GM18505 (cell line): ENCODE measurements around the gene OGG1.
A peak's percentile ranks its signal among the peaks of the same experiment; 100 is the strongest.

Experiments used
- ATAC-seq: cut with Tn5 transposase; IDR thresholded peaks from one replicate; pipeline ENCODE4 v1.9.1; 2021; ENCODE audit not compliant: unreplicated experiment
- POLR2A ChIP-seq: IDR thresholded peaks from 4 replicates; pipeline ENCODE4 v1.6.1; 2011; ENCODE audit warnings: borderline replicate concordance; ENCODE audit not compliant: insufficient read depth, insufficient read length; ENCODE audit errors: extremely low read depth

The OGG1 gene

DNA sequence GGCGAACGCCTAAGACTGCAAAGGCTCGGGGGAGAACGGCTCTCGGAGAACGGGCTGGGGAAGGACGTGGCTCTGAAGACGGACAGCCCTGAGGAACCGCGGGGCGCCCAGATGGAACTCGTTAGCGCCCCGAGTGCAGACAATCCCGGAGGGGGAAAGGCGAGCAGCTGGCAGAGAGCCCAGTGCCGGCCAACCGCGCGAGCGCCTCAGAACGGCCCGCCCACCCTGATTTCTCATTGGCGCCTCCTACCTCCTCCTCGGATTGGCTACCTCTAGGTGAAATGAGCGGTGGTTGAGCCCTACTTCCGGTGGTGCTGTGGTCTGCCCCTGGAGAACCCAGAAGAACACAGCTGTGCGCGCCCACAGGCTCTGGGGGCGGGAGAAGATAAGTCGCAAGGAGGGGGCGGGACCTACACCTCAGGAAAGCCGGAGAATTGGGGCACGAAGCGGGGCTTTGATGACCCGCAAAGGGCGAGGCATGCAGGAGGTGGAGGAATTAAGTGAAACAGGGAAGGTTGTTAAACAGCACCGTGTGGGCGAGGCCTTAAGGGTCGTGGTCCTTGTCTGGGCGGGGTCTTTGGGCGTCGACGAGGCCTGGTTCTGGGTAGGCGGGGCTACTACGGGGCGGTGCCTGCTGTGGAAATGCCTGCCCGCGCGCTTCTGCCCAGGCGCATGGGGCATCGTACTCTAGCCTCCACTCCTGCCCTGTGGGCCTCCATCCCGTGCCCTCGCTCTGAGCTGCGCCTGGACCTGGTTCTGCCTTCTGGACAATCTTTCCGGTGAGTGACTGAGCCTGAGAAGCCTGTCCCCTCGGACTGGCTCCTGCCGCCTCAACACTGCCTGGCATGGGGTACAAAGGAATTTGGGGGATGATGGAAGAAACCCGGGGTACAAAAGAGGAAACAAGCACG, at the start of gene OGG1:
Gene OGG1 (plus strand): TSS at position 308 of the 911 bp plus-strand sequence. CDS start 335 bp downstream, at position 643.
- peak; percentile 62 for TF ChIP-seq POLR2A
- peak; percentile 86 for ATAC-seq

DNA sequence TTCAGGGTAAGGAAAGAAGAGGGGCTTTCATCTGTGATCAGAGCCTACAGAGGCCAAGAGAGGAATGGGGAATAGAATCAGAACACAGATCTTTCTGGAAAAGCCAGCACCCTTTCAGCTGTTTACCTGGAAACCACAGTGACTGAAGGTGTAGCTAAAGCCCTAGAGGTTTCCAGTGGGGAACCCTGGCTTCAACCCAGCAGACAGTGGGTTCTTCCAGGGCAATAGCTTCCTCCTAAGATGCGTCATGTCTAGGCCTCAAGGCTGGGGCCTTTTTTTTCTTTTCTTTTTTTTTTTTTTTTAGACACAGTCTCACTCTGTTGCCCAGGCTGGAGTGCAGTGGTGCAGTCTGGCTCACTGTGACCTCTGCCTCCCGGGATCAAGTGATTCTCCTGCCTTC, 49.2 kb upstream of the OGG1 start:
- no peak for TF ChIP-seq POLR2A
- ATAC-seq: no peak

DNA sequence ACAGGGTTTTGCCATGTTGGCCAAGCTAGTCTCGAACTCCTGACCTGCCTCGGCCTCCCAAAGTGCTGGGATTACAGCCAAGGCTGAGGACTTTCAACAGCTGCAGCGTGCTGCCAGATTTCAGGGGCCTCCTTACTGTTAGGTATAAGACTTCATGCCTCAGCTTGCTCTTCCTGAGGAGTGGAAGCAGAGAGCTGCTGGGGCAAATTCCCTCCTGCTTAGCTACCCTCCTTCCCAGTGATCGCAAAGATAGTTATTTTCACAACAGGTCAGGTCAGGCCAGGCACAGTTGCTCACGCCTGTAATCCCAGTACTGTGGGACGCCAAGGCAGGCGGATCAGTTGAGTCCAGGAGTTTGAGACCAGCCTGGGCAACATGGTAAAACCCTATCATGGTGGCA, 48.7 kb upstream of the OGG1 start:
- TF ChIP-seq POLR2A: no peak
- no peak for ATAC-seq

DNA sequence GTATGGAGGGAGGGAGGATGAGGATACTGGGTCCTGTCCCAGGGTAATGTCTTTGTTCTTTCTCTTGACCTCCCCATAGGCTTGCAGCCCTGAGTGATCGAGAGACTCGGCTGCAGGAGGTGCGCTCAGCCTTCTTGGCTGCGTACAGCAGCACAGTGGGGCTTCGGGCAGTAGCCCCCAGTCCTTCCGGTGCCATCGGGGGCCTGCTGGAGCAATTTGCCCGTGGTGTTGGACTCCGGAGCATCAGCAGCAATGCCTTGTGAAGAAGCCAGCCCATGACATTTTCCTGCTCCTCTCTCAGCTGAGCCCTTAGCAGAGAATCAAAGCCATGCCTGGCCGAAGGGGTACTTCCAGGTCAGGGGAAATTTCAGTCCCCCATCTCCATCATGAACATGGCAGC, 48.0 kb upstream of the OGG1 start:
- no peak for ATAC-seq

DNA sequence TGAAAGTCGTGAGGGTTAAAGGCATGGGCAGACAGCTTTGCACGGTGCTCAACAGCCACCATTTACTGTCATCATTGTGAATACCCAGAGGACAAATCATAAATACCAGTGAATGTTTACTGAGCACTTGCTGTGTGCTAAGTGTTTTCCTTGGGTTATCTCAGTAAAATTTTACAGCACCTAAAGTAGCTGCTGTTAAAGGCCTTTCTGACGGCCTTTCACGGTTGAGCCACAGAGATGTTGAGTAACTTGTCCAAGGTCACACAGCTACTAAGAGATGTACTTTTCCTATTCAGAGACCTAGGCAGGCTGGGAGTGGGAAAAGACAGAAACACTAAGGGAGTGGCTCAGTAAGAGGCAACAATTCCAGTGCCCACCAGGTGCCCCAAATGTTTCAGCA, 46.5 kb upstream of the OGG1 start:
- no peak for ATAC-seq

More for the DNA sequence above, 48.0 kb upstream of the OGG1 start:
- no peak for TF ChIP-seq POLR2A

DNA sequence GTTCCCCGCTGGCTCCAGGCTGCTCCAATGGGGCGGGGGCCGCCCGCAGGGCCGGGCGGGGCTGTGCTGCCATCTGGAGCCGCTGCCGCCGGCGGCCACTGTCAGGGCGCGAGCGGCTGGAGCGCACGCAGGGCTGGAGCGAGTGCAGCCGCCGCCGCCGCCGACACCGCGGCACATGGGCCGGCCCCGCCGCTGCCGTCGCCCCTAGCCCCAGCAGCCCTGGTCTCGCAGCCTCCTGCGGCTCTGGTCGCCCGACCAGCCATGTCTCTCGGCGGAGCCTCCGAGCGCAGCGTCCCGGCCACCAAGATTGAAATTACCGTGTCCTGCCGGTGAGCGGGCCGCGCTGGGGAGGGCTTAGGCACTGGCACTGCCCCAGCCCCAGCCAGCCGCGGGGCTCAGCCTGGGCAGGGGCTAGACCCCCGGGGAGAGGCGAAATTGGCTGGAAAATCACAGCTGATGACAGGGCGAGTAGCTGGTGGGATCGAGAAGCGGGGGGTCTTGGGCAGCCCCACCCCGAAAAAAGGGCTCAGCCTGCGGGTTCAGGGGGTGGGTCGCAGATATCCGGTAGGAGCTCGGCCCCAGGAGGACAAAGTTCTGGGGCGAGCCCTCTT, 45.9 kb upstream of the OGG1 start, which contains the start of gene CPNE9:
Gene CPNE9 (plus strand): TSS at position 98 of the 611 bp plus-strand sequence. CDS start 164 bp downstream, at position 262.
- TF ChIP-seq POLR2A: no peak
- ATAC-seq: no peak

More for the DNA sequence above, 46.5 kb upstream of the OGG1 start:
- no peak for TF ChIP-seq POLR2A

DNA sequence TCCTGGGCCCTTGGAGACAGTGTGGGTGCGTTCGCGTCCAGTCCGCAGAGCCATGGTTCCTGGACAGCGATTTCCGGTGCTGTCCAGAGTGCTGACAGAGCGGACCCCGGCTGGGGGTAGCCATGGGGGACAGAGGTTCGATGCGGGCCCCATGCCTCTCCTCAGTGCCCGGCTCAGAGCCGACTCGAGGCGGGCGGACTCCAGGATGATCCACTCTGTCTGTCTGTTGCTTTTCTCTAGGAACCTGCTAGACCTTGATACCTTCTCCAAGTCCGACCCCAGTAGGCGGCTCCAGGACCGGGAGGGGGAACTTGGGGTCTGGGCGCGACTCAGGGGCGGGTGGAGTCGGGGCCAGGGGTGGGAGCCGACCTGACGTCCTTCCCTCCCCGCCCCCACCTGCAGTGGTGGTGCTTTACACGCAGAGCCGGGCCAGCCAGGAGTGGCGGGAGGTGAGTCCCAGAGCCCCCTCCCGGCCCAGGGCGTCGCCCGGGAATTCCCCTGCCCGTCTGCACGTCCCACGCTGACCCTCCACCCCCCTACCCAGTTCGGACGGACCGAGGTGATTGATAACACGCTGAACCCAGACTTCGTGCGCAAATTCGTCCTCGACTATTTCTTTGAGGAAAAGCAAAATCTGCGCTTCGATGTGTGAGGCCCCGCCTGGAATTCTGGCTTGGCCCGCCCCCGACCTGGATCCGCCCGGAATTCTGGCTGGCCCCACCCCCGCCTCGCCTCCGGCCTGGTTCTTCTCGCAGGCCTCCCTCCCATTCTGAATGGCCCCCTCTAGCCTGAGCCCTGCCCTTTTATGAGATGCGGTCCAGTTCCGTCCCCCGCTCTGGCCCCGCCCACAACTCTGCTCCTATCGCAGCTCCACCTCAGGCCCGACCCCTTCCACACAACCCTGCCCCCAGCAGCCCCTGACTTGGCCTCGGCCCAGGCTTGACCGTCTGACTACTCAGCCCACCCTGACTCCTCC, 45.1 kb upstream of the OGG1 start:
- no peak for TF ChIP-seq POLR2A

DNA sequence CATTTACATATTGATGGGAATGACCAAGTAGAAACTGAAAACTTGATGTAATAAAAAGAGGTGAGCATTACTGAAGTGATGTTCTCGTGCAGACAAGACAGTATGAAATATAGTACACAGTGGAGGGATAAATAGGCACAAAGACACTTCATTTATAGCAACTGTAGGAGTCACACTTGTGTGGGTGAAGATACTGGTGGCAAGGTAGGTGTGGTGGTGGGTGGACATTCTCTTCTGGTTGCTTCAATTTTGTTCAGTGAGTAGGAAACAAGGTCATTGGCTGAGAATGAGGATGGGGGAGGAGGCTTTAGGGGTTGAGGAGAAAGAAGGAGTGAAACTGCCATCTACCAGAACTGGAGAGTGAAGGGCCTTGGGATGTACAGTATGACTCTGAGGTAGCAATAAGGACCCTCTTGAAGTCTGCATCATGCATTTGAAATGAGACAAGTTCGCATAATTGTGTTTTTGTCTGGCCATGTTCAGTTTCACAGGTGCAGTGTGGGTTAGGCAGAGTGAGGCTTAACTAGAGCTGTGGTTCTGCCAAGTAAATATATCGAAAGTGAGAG, 39.5 kb upstream of the OGG1 start:
- ATAC-seq: no peak
- no peak for TF ChIP-seq POLR2A

More for the DNA sequence above, 45.1 kb upstream of the OGG1 start:
- ATAC-seq: no peak

DNA sequence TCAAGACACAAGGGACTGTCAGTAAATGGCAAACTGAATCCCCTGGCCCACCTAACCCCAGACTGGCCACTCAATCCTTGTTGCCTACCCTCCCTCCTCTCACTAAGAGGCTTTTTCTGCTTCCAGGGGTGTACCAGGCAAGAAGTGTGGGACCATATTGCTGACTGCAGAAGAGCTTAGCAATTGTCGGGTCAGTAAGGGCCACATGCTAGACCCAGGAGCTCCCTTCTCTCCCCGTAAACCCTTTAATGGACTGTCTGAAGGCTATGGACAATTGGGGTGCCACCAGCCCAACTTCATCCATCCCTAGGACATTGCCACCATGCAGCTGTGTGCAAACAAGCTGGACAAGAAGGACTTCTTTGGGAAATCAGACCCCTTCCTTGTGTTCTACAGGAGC, 37.3 kb upstream of the OGG1 start:
- ATAC-seq: no peak
- TF ChIP-seq POLR2A: no peak

DNA sequence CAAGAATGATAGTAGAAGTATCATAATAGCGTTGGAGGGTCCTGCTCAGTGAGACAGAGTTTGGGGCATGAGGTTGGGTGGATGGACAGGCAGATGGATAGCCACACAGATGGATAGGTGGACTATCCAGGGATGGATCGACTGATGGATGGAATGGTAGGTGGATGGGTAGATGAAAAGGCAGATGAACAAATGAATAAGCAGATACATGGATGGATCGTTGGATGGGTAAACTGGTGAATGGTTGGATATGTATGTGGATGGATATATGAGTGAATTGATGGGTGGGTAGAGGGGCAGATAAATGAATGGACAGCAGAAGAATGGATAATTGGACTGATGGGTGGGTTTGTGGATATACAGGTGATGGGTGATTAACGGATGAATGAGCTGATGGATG, 36.6 kb upstream of the OGG1 start:
- no peak for ATAC-seq
- TF ChIP-seq POLR2A: no peak

DNA sequence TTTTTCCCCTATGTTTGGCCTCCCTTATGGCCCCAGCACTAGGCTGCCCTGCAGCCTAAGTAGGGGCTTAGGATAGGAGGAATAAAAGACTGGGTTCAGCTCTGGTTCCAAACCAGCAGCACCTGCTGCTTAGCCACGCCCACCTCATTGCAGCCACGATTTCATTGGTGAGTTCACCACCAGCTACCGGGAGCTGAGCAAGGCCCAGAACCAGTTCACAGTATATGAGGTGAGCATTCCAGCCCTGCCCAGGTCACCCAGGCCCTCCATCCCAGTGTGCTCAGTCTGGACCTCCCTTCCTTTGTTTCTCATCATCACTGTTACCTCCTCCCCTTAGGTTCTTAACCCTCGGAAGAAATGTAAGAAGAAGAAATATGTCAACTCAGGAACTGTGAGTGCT, 34.6 kb upstream of the OGG1 start:
- TF ChIP-seq POLR2A: no peak
- ATAC-seq: no peak

DNA sequence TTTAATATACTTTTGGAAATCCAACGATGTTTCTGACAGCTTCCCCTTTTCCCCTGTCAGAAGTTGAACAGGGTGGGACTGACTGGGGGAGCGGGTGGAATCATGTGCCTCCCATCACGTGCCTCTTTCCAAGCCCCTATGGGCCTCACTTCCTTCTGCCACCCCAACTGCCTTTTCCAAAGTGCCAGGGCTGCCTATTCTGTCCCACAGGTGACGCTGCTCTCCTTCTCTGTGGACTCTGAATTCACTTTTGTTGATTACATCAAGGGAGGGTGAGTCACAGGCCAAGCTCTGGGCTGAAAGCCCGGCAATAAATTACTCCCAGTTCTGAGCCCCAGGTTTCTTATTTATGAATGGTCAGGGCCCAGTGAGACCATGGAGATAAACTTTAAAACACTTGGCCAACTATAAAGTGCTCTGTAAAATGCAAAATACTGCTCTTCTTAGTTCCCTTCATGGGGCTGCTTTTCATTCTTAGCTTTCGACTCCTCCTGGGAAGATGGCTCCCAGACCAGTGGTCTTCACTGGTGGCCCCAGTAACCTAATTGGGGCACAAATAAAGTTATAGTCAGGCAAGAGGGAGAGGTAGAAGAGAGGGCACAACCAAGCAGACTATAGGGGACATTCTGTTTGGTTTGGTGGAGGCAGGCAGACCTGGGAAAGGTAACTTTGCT, 33.9 kb upstream of the OGG1 start:
- ATAC-seq: no peak
- TF ChIP-seq POLR2A: no peak

DNA sequence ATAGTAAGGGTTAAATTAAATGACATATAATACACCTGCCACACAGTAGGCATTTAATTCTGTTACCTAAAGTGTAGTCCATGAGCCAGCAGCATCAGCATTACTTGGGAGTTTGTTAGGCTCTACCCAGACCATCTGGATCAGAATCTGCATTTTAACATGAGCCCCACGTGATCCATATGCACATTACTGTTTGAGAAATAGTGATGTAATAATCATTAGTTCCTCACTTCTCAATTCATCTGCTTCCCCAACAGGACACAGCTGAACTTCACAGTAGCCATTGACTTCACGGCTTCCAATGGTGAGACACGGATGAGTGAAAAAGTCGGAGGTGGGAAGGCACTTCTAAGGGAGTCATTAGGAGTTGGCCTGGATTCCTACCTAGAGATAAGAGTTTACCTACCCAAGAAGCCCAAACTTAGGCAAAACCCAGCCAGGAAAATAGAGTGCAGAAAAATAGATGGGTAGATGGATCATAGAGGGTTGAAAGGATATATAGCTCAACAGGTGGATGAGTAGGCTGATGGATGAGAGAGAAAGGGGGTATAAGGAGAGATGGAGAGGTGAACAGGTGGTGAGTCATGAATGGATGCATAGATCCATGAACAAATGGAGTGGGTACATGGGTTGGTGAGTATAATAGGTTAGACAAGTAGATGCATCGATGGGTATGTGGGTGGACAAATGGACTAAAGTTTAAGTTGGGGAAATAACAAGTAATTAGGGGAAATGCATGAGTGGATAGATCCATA, 32.8 kb upstream of the OGG1 start:
- no peak for ATAC-seq
- TF ChIP-seq POLR2A: no peak
